Measurements from ENCODE around the gene TLCD1.

TLCD1 gene

GRCh38 chr17:28705074-28705659, 20.9 kb downstream of the TLCD1 start:
- no peak for TF ChIP-seq ZNF639 (tag by site-specific recombination; IDR thresholded peaks at IDR 0.05)
- peak; percentile 82 for TF ChIP-seq PRDM1 (tag by site-specific recombination; IDR thresholded peaks at IDR 0.05)
- TF ChIP-seq ZNF600 (tag by site-specific recombination; IDR thresholded peaks at IDR 0.05), result peak; percentile 94
- TF ChIP-seq ZNF398 (tag by site-specific recombination; IDR thresholded peaks at IDR 0.05), result peak; percentile 75
- TF ChIP-seq ZIC2 (tag by site-specific recombination; IDR thresholded peaks at IDR 0.05), result peak; percentile 91
- Histone ChIP-seq H3K4me1 (ENCODE audit: control insufficient read depth, insufficient read depth, low read length) (no peaks in the 10 kb centered on the region), H3K36me3 (ENCODE audit: control insufficient read depth in 2 of 2, insufficient read depth in 1 of 2, low read length in 2 of 2) (peaks cover 8 to 61% of the 10 kb centered on the region in 2 experiments), H3K9me3 (ENCODE audit: control insufficient read depth, insufficient read depth, low read depth, low read length) (no peaks in the 10 kb centered on the region), H3K27ac (ENCODE audit: extremely low read depth, low read depth, low read length) (no peak overlapping the region; the same call in 1 of the 2 replicates), H3K4me3 (ENCODE audit: low read depth, low read length) (no peak overlapping the region)
- POLR2A ChIA-PET, result interaction anchor here (0.7 to 10.5 kb wide), 6 partner anchors 11 to 60 kb away, joined by 3 to 190 read pairs (median 5); partner anchors contain the start of genes BLTP2, RPL23A and SDF2
- CTCF ChIA-PET, result interaction anchor here (0.6 kb wide), 1 partner anchor 411 kb away, joined by 3 read pairs; no protein-coding TSS in a partner anchor

GRCh38 chr17:28704219-28704858, 21.7 kb downstream of the TLCD1 start:
- TF ChIP-seq REST (tag by site-specific recombination; IDR thresholded peaks at IDR 0.05) (no peak), ZNF18 (tag by site-specific recombination; IDR thresholded peaks at IDR 0.05) (no peak), ZNF341 (tag by site-specific recombination; IDR thresholded peaks at IDR 0.05; ENCODE audit: low read depth) (no peak), PRDM4 (tag by site-specific recombination; IDR thresholded peaks at IDR 0.05) (no peak)
- Histone ChIP-seq H3K4me1 (ENCODE audit: control insufficient read depth, insufficient read depth, low read length) (no peaks in the 10 kb centered on the region), H3K4me3 (ENCODE audit: low read depth, low read length) (no peak overlapping the region), H3K27ac (ENCODE audit: extremely low read depth, low read depth, low read length) (no peak overlapping the region), H3K36me3 (ENCODE audit: control insufficient read depth in 2 of 2, insufficient read depth in 1 of 2, low read length in 2 of 2) (peaks cover 8 to 69% of the 10 kb centered on the region in 2 experiments), H3K9me3 (ENCODE audit: control insufficient read depth, insufficient read depth, low read depth, low read length) (no peaks in the 10 kb centered on the region)
- CTCF ChIA-PET, result interaction anchor here (0.6 kb wide), 1 partner anchor 411 kb away, joined by 3 read pairs; no protein-coding TSS in a partner anchor
- POLR2A ChIA-PET, result interaction anchor here (1.1 to 10.5 kb wide), 5 partner anchors 12 to 43 kb away, joined by 3 to 190 read pairs (median 5); partner anchors contain the start of genes RPL23A and SDF2
